SW 1271 (cell line): Measurements from ENCODE around the gene TGFB1.
A peak's percentile ranks its signal among the peaks of the same experiment; 100 is the strongest.

Experiments used
- DNase-seq, 2 experiments: peaks; one replicate each; lab custom pipeline; 2025; lab: John Stamatoyannopoulos, UW

Gene TGFB1

DNA sequence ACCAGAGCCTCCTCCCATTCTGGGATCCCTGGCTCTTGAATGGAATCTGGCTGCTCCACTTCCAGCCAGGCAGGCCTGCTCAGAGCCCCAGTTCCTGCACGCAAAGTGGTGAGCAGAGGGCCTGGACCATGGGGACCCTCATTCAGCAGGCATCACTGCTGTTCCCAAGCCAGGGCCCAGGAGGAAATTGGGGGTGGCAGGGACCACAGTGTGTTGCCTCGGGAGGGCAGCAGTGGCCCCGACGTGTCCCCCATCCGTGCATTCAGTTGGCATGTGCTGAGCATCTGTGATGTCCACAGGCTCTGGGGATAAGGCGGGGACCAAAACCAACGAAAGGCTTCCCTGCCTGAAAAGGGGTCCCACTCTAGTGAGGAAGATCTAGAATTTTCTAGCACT, 32.5 kb downstream of the TGFB1 start:
- no peak for DNase-seq

DNA sequence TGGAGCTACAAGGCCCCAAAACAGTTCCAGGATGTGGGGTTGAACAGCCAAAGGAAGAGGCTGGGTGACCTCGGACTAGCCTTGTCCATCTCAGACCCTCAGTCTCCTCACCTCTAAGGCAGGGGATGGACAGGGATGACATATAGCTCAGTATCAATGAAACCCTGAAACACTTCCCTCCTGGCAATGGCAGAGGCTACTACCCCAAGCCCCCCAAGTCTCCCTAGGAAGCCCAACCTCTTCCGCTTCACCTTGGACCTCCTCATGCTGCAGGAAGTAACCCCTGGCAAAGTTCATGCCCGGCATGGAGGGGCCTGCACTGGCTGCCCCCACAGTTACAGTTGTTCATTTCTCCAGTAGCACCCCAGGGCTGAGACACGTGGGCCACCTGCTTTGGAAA, 33.2 kb downstream of the TGFB1 start:
- DNase-seq = no peak

DNA sequence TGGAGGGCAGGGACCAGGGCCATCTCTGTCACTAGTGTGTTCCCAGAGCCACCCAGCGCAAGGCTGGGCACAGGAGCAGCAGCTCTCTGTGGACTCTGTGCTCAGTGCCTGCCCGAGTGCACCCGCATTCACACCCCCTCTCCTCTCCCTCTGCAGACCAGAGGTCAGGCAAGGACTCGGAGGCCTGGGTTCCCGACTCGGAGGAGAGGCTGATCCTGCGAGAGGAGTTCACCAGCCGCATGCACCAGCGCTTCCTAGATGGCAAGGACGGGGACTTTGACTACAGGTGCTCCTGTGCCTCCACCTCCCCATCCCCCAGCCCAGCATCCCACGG, 33.6 kb downstream of the TGFB1 start:
- no peak for DNase-seq

DNA sequence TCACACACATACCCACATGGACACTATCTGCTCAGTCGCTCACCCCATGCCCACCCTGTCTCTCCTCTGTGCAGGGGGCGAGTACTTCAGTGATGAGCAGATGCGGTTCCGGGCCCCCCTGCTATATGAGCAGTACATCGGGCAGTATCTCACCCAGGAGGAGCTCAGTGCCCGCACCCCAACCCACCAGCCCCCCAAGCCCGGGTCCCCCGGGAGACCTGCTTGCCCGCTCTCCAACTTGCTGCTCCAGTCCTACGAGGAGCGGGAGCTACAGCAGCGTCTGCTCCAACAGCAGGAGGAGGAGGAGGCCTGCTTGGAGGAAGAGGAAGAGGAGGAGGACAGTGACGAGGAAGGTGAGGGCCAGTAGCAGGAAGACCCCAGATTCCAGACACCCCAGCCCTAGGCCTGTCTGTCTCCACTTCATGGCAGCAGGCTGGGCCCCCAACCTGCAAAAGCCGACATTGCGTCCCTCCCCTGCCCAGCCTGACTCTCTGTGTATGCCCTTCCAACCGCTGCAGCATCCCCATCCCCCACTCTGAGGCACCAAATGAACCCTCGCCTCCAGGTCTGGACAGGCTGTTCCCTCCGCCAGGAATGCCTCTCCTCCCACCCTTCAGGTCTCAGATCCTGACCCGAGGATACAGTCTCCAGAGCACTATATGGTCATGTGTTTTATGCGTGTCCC, 34.1 kb downstream of the TGFB1 start:
- DNase-seq = no peak

GRCh38 chr19:41318696-41319499, 34.8 kb downstream of the TGFB1 start:
- DNase-seq = no peak

DNA sequence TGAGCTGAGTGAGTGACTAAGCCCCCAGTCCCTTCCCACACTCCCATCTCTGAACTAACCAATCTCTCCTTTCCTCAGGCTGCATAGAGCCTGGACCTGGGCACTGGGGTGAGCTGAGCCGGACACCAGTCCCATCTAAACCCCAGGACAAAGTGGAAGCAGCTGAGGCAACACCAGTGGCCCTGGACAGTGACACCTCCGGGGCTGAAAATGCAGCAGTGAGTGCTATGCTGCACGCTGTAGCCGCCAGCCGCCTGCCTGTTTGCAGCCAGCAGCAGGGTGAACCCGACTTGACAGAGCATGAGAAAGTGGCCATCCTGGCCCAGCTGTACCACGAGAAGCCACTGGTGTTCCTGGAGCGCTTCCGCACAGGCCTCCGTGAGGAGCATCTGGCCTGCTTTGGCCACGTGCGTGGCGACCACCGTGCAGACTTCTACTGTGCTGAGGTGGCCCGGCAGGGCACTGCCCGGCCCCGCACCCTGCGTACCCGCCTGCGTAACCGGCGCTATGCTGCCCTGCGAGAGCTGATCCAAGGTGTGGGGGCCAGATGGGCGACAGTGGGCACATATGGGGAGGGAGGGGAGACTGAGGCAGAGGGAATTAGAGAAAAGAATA, 37.3 kb downstream of the TGFB1 start:
- no peak for DNase-seq

DNA sequence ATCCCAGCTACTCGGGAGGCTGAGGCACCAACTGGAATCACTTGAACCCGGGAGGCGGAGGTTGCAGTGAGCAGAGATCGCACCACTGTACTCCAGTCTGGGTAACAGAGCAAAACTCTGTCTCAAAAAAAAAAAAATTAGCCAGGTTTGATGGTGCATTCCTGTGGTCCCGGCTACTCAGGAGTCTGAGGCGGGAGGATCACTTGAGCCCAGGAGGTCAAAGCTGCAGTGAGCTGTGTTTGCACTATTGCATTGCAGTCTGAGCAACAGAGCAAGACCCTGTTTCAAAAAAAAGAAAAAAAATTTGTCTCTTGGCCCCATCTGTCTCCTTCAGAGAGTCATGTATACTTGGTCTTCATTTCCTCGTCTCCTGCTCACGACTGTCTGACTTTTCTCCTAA, 42.1 kb downstream of the TGFB1 start:
- no peak for DNase-seq

DNA sequence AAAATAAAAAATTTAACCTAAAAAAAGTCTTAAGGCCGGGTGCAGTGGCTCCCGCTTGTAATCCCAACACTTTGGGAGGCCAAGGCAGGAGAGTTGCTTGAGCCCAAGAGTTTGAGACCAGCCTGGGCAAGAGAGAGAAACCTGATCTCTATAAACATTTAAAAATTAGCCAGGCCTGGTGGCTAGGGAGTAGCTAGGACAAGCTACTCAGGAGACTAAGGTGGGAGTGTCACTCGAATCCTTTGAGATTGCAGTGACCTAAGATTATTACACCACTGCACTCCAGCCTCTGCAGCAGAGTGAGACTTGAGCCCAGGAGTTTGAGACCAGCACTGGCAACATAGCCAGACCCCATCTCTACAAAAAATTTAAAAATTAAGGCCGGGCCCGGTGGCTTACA, 42.6 kb downstream of the TGFB1 start:
- no peak for DNase-seq

GRCh38 chr19:41310033-41310831, 43.5 kb downstream of the TGFB1 start, which contains the start of gene CCDC97:
CCDC97 (plus strand) TSS chr19:41310172; CDS start chr19:41310311, 139 bp downstream.
- peak; percentile 64 to 83 for DNase-seq

- DNase-seq = no peak
These were observed 44.3 kb downstream of the TGFB1 start for GRCh38 chr19:41309180-41310032.

- peak; percentile 46 to 66 for DNase-seq
These were observed 45.1 kb downstream of the TGFB1 start for GRCh38 chr19:41308450-41309179.

GRCh38 chr19:41307954-41308449, 45.7 kb downstream of the TGFB1 start:
- no peak for DNase-seq

DNA sequence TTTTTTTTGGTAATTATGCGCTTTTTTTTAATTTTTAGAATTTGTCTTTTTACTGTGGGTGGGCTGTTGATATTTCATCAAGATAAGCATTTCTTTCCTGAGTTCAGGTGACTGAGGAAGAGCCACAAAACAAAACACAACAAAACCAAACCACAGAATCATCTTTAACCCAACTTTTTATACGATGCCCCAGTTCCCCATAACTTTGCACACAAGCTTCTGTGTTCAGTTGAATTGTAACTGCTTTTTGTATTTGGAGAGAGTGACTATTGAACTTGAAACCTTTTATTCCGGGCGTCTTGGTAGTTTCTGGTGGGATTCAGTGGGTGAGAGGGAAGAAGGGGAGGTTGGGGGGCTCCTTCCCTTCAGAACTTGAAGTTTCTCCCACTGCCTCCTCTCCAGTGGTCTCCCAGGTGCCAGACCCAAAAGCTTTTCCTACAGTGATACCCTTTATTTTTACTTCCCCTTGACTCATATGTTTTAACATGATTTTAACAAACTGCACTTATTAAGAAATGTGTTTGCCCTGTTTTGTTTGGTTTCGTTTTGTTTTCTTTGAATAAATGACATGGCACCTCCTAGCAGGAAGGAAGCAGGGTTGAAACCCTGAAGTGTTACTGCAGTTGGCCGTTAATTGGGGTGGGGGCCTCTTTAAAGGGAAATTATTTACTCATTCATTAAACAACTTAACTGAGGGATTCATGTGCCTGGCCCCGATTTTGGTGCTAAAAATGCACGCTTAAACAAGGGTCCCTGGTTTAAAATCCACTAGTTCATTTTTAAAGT, 46.4 kb downstream of the TGFB1 start:
- no peak for DNase-seq

- DNase-seq = no peak
These were observed 47.6 kb downstream of the TGFB1 start for GRCh38 chr19:41305927-41306793.

- no peak for DNase-seq
These were observed 48.8 kb downstream of the TGFB1 start for GRCh38 chr19:41304706-41305483.

- DNase-seq = no peak
These were observed 49.8 kb downstream of the TGFB1 start for GRCh38 chr19:41303954-41304353.

DNA sequence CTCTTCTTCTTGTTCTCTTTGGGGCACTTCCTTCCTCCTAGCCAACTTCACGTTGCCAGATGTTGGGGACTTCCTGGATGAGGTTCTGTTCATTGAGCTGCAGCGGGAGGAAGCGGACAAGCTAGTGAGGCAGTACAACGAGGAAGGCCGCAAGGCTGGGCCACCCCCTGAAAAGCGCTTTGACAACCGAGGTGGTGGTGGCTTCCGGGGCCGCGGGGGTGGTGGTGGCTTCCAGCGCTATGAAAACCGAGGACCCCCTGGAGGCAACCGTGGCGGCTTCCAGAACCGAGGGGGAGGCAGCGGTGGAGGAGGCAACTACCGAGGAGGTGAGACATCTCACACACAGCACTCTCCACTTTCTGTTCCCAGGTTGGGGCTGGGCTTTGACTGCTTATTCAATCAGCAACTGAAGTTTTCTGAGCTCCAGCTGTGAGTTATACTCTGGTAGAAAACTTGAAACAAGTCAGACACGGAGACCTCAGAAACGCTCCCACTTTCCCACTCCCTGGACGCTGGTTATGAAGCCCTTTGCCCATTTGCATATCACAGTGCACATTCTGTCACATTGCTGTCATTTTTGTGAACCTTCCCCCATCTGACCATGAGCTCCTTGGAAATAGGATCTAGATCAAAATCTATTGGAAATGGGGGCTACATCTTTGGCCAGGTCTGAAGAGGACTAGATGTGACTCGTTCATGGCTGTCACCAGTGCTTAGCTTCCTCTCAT, 50.9 kb downstream of the TGFB1 start:
- no peak for DNase-seq
